PC-3 (cell line): ENCODE results near the gene TACC2.

Experiments used
- EZH2 ChIP-seq: fragments of 300-600 bp; sonication (generic); IDR thresholded peaks from one replicate; pipeline ENCODE4 v1.6.1; 2017; ENCODE audit warnings: antibody characterized with exemption, mild to moderate bottlenecking, low read length; ENCODE audit not compliant: unreplicated experiment
- EZH2phosphoT487 ChIP-seq: fragments of 300-600 bp; sonication (generic); IDR thresholded peaks from 2 replicates; pipeline ENCODE4 v1.6.1; 2018; ENCODE audit warnings: mild to moderate bottlenecking, antibody characterized with exemption, low read length, borderline replicate concordance
- TF ChIP-seq, protein P1 (sequence below): fragments of 300-600 bp; sonication (generic); conservative IDR thresholded peaks from 2 replicates; pipeline ENCODE4 v1.5.1; 2017; ENCODE audit warnings: antibody characterized with exemption, low read depth, mild to moderate bottlenecking, low read length

DNA sequence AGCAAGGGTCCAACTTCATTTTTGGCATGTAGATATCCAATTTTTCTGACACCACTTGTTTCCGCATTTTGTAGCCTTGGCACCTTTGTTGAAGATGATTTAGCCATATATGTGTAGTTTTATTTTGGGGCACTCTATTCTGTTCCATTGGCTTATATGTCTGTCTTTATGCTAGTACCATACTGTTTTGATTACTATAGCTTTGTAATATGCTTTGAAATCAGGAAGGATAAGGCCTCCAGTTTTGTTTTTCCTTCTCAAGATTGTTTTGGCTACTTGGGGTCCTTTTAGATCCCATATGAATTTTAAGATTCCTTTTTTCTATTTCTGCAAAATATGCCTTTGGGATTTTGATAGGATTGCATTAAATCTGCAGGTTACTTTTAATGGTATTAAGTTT is 272.6 kb downstream of the TACC2 start:
- TF ChIP-seq, protein P1, sequence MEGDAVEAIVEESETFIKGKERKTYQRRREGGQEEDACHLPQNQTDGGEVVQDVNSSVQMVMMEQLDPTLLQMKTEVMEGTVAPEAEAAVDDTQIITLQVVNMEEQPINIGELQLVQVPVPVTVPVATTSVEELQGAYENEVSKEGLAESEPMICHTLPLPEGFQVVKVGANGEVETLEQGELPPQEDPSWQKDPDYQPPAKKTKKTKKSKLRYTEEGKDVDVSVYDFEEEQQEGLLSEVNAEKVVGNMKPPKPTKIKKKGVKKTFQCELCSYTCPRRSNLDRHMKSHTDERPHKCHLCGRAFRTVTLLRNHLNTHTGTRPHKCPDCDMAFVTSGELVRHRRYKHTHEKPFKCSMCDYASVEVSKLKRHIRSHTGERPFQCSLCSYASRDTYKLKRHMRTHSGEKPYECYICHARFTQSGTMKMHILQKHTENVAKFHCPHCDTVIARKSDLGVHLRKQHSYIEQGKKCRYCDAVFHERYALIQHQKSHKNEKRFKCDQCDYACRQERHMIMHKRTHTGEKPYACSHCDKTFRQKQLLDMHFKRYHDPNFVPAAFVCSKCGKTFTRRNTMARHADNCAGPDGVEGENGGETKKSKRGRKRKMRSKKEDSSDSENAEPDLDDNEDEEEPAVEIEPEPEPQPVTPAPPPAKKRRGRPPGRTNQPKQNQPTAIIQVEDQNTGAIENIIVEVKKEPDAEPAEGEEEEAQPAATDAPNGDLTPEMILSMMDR = no peak
- TF ChIP-seq EZH2 (no peak), EZH2phosphoT487 (no peak)
